Stimulated activated CD4-positive, alpha-beta T cell treated with anti-CD3 and anti-CD28 coated beads, Interleukin-2, amount 100 ng/mL, for 4 hours (primary cell): ENCODE measurements around the gene ACSS1.

Experiments used
- DNase-seq: peaks from one replicate; pipeline ENCODE4 v3.0.0-alpha.2; 2020; ENCODE audit warnings: low read depth

ACSS1 gene

DNA sequence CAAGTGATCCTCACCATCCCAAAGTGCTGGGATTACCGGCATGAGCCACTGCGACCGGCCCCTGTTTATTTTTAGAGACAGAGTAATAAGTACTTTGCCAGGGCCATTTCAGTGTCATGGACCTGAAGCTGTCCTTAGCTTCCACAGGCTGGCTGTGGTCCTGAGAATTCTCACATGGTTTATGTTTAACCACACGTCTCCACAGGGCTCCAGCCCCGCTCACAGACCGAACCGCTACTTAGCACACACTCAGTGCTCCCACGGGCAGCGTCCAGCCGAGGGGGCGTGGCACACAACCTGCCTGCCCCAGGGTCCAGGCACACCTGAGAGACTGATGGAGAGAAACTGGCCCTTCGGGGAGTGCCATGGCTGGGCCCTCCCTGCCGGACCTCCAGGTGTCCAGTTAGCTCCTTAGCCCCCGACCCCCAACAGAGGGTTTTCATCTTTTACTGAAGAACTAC lies 11.7 kb downstream of the ACSS1 start:
- no peak for DNase-seq

DNA sequence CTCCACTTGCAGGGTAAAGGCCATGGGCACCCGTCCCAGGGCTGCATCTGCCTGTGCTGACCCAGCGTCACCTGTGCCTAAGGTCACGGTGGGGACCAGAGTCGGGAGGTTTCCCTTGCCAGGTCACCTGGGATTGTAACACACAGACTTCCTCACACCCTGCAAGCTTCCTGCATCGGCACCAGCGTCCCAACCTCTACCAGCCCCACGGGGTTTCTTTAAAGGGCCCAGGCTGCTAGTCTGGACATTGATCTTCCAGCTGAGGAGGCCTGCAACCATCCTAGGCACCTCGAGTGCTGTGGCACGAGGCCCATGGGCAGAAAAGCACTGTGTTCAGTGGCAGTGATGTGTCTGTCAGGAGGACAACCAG lies 12.6 kb downstream of the ACSS1 start:
- DNase-seq = no peak

DNA sequence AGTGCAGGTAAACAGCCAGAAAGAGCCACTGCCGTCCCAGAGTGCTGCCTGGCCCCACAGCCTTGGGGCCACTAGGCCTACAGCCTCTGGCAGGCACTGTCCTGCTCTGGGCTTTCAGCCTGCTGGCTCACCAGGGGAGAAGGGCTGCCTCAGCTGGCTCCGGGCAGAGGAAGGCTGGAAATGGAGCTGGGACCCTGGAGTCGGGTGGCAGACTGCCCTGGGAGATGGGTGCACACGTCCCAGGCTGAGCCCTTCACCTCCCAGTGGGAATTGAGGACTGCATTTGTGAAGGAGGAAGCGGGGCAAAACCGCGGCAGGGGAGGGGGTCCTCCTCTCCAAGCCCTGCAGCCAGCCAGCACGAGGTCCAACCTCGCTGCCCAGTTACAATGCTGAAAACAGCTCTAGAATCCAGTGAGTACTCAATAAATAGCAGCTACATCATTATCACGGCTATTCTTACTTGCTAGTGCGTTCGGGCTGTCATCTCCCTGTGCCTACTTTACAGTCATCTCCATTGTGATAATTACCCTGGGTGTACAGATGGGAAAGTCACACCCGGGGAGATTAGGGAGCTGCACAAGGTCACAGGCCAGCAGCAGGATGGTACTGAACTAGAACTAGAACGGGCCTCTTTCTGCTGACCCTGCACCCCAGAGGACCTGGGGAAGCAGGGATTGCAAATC lies 13.1 kb downstream of the ACSS1 start:
- no peak for DNase-seq

DNA sequence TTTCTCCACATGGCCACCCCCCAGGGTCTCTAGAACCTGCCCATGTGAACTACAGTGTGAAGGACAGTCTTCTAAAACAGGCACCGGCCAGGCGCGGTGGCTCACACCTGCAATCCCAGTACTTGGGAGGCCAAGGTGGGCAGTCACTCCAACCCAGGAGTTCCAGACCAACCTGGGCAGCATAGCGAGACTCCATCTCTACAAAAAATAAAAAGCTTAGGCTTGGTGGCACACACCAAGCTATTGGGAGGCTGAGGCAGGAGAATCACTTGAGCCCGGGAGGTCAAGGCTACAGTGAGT lies 13.7 kb downstream of the ACSS1 start:
- no peak for DNase-seq

DNA sequence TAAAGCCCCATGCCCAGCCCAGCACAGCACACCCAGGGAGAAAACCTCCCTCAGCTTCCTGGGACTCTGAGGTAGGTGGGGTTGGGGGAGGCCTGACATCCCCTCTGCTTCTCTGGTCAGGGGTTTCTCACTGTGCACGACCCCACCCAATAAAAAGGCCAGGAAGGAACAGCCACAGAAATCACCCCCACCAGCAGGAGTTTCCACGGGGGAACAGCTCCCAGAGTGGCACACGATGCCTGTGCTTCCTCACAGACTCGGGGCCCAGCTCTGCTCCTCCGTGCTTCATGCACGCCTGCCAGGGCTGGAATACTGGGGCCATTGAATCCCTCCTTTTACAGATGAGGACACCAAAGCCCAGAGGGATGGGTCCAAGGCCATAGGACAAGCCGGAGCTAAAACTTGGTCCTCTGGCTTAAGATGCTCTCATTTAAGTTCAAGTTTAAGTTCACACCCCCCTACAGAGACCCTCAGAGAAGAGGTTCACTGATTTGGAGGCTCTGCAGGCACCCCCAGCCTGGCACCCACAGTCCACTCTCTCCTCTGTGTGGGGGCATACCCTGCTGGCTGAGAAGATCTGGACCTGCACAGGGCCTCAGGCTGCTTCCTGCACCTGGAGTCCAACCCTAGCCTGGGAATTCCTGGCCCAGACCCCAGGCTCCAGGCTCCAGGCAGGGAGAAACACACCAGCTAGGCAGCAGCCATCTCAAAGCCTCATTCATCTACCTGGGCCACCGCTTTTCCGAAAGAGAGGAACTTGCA lies 14.3 kb downstream of the ACSS1 start:
- DNase-seq = no peak

DNA sequence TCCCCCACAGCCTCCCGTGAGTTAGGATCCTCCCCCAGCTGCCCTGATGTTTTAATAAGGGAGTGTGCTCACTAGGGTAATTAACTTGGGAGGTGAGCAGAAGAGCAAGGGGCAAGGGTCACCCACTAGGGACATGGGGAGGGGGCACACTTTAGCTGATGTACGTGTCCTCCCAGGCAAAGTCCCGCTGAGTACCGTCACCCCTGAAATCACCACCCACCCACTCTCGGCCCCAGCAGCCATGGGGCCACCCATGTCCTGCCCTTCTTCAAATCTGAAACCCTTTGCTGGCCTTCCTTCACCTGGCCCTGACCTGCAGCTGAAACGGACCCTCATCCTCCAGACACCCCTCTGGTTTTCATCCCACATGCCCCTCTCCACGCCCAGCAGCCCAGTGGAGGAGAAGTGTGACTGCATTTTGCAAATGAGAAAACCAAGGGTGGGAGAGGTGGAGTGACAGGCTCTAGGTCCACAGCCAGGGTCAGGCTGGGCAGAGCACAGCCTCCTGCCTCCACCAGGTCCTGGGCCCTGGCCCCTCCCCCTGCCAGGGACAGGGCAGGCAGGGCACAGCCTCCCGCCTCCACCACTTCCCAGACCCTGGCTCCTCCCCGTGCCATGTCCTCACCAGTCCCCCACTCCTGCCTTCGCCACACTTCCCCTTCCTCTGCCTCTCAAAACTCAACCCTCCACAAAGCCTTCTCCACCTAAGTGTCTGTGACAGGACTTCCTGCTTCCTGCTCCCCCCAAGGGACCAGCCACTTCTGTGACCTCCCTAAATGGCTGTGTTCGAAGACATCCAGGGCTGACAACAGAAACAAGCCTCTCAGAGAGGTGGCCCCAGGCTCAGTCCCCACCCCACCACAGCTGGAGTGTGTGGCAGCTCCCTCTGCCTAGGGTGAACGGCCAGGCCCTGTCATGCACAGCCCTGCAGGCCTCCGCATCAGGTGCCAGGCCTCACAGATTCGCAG lies 15.1 kb downstream of the ACSS1 start:
- DNase-seq = no peak

DNA sequence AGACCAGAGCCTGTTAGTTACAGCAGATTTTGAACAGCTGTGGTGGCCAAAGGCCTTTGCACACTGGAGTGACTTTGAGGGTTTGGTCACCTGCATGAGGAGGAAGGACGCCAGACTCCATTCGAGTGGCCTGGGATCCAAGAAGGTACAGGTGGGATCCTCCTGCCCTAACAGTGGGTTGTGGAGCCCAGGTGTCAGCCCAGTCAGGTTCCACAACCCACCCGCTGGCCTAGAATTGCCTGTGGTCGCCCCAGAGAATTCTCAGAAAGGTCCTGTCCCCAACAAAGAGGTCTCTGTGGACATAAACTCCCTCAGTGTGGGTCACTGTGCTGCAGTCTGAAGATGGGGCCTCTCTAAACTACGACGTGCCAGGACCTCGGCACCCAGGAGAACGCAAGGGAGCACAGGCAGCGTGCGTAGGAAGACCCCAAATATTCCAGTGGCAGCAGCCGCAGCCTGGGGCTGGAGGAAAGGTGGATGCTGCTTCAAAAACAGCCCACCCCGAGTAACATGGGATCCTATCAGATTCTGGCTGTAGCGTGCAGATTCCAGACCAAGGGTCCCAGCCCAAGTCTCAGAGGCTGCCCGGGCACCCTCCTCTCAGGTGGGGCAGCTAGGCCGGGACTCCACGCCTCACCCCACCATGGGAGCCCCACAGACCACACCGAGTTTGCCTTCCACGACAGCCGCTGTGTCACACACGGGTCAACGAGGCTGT lies 16.0 kb downstream of the ACSS1 start:
- DNase-seq = no peak

DNA sequence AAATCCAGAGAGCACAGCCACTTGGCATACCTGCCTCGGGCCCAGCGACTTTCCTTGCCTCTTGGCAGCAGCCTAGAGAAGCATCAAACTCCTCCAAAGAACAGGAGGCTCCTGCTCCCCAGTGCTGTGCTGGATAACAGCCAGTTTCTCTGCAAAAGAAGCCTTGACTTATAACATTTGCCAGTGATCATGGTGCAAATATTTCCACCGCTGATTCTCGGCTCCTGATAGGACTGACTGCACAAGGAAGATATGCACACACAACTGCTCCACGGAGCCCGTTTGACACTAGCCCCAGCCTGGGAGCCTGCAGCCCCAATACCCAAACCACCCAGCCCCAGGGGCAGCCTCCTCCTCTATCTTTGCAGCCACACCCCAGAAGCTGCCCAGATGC lies 17.5 kb downstream of the ACSS1 start:
- DNase-seq = no peak

DNA sequence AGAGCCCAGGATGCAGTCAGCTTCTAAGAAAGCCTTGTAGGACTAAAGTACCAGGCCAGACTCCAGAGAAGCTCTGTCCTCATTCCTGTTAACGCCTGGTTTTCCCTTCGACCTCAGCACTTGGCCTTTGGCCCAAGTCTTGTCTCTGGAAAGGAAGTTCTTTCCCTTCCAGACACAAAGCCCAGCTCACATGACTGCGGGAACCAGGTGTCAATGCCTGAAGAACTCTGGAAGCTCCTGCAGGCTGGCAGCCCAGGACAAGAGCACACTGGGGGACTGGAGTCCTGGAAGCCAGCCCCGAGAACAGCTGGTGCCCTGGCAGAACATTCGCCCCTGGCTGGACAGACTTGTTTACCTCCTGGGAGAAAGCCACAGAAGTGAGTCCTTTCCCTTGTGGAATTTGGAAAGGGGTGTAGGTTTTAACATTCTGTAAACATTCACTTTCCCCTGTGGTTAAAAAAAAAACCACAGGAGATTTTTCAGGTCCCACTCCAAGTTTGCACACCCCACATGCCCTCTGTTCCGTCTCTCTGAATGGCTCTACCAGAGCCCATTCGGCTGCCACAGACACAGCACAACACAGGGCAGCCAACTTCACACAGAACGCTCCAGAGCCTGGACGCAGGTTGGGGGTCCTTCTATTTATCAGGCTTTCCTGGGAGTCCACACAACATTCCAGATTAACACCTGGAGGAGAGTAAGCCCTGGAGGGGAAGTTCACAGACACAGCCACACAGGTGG lies 18.1 kb downstream of the ACSS1 start:
- no peak for DNase-seq

DNA sequence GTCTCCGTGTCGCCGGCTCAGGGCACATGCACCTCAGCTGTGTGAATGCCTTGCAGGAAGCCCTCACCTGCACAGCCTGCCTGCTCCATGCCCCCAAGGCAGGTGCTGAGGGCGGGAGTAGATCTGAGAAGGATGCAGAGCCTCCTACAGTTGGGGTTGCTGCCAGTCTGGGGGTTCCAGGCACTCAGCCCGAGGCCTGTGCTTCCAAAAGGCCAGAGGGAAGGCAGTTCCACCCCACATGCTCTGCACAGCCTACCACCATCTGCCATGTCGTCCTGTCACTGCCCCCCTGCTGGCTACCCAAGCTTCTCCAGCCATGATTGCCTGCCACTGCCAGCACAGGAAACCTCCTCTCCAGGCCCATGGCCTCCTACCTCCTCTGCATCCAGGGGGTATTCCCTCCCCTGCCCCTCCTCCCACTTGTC lies 19.3 kb downstream of the ACSS1 start:
- no peak for DNase-seq

DNA sequence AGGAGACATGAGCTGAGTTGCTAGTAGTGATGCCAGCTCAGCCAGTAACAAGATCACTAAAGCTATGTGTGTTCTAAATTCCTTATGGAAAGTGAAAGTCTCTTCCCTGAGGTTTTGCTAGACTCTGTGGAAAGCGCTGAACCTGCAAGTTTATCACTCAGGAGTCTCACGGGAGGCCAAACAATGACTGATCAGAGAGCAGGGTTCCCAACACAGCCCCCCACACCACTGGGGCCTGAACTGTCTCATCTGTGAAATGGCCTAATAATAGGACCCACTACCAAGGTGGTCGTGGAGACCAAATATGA lies 19.9 kb downstream of the ACSS1 start:
- no peak for DNase-seq

DNA sequence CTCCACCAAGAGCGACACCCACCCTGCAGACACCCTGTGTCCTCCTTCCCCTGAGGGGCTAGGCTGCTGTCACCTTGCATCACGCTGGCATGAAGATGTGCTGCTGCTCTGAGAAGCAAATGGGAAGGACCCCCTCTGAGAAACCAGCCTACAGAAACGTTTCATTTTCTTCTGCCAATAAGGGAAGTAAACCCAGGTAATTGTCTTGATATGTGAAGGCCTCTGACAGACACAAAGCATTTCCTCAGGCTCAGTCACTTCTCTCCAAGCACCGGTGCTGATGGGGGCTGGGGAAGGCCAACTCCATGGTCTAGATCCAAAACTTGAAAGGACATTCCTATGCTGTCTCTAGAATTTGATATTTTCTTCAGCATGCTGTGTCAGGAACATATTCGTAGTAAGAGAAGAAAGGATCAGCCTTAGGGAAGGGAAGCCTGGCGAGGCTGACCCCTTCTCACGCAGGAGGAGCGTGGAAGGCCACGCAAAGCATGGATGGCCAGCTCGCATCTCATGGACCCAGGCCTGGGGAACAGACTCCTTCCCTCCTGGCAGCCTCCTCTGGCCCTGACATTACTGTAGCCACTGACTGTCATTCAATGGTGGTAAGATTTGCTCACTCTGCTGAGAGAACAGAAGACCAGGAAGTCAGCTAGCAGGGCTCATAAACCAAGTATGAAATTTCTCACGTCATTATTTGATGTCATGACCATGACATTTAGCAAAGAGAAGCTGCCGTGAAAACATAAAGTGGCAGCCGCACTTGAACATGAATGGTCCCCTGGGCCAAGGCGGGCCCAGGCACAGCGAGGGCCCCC lies 20.4 kb downstream of the ACSS1 start:
- no peak for DNase-seq

DNA sequence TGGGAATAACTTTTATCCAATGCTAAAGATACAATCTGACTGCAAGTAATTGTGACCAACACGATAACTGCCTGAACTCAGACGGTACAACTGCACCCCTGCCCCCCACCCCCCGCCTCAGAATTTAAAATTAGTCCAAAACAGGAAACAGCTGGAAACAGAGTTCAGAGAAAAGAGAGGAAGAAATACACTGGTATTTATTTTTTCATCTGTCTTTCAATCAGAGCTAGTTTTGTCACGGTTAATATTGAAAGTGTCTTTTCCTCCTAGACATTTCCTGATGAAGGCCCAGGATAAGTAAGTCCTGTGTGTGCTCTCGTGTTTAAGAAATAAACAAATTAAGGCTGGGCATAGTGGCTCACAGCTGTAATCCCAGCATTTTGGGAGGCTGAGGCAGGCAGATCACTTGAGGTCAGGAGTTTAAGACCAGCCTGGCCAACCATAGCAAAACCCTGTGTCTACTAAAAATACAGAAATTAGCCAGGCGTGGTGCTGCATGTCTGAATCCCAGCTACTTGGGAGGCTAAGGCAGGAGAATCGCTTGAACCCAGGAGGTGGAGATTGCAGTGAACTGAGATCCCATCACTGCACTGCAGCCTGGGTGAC lies 21.5 kb downstream of the ACSS1 start:
- DNase-seq = no peak

DNA sequence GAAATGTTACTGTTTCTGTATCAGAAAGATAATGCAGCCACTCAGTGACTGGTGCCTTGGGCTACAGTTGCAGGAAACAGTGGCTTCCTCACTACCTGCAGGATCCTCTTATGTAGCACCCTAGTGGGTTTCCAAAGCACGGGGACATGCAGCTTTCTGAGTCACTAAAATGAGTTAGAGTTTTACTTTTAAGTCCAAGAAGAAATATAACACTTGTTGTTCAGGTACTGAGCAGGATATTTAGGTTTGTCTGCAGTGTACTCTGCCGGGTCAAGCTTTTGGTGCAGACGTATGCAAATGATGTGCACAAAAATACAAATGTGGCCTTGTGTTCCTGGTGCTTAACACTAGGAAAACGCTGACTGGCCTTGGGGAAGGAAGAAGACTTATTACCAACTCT lies 22.0 kb downstream of the ACSS1 start:
- DNase-seq = no peak

DNA sequence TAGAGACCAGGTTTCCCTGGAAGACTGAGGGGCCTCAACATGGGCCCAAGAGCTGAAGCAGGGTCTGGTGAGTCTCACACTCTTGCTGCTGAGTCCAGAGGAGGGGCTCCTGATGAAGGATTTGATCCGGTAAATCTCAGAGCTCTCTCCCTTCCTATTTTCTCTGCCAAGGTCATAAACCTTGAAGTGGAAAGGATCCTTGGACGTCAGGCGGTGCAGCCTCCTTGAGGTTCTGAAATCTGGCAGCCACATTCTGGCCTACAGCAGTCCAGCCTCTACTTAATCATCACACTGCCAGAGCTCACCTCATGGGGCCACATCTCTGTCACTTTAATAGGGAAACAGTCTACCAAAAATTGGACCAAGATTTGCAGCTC lies 24.0 kb downstream of the ACSS1 start:
- DNase-seq = no peak

DNA sequence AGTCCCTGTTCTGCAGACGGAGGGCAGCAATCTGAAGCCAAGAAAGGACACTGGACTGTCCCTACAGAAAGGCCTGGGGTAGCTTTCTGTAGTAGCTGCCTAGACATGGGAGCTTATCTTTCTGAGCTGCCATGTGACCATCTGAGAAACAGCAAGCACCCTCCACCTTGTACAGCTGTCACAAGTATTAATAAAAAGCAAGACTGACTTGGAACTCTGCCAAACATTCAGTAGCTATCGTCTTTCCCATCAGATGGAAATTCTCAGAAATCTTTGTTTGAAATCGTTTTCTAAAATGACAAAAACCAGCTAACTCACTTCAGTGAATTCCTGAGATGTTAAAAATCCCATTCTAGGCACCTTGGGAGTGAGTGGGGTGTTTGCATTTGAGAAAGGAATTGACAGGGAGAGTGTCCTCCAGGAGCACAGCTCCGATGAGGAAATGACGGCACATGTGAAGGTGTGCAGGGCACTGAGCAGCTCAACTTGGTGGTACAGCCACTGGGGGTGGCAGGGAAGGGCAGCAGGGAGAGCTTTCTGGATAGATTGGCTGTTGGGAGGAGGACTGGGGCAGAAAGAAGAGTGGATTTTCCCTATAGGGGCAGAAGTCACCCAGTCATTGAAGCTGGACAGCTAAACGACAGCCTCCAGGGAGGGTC lies 24.5 kb downstream of the ACSS1 start:
- no peak for DNase-seq

DNA sequence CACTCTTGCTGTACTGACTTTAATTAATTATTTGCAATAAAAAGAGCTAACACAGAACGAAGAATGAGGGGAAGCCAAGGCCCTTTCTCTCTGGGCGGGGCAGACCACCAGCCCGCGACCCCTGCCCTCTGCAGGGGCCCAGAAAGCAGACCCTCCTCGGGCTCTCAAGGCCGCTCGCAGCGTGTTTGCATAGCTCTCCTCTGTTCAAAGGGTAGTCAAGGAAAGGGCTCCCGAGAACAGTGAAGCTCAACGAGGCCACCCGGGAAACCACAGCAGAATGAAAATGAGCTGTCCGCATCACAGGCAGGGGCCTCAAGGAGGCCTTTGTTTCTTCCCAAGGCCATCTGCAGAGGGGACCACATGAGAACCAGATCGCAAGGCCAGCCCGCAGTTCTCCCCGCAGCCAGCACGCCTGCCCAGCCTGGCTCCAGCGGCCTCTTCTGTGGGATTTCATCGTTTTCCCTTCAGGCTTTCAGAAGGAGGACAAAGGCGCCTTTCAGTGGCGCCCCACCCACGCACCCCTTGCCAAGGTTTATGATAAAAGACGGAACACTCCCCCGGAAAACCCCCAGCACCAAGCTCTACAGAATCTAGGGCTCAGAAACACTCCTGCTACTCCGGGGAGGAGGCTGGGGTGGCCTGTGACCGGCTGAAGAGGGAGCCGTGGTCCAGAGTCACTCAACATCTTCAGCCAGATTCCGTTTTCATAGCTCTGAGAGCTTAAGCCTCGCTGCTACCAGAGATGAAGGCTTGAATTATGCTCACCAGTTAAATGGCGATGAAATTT lies 25.3 kb downstream of the ACSS1 start:
- DNase-seq = no peak

DNA sequence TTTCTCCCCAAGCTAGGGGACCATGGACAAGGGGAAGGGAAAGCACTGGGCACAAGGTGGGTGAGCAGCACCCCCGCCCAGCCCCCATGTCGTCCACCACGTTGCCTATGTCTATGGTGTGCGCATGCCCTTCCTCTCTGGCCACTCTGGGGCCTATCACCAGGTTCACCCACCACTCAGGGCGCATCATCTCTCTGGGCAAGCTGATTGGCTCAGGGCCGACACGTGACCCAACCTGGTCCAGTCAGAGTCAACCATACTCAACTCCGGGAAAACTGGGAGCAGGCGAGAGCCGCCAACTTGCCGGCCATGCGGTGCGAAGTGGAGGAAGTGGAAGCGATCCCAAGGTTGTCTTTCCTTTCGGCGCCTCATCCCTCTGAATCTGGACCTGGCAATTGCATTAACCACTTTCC lies 25.9 kb downstream of the ACSS1 start:
- no peak for DNase-seq

DNA sequence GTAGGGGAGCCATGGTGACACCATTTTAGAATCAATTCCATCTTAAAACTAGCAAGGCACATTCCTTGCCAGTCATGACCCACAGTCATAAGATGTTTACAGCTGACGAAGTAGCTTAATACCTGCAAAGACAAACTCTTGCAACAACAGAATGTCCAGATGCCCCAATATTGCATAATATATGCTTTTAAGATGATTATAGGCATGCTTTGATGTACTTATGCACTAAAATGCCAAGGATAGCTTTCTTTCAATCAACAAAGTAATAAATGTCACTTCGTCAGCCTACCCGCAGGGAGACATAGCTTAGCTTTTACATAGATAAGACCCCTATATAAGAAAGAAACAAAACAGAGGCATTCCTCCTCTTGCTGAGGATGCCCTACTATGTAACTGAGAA lies 26.7 kb downstream of the ACSS1 start:
- no peak for DNase-seq
